ENCODE results near the gene HTT.

GRCh38 chr4:3067473-3068001 is 6.9 kb upstream of the HTT start:
- TF ChIP-seq POLR2A (IDR thresholded peaks at IDR 0.05) (no peak), EP300 (IDR thresholded peaks at IDR 0.05) (no peak), CTCF (IDR thresholded peaks at IDR 0.05) (no peak)
